T-helper 2 cell treated with Interferon-gamma antibody and Interleukin-4, amounts not matched to agents 100 ng/mL and 5 ng/mL, for 36 hours (primary cell): ENCODE results near the gene DYDC2. TPM values are rescaled to one million over a fixed set of nuclear protein-coding genes. Genes with fewer than 3 reads are reported as not detected.
"Not testable (repeated sequence)": the region's sequence is repeated elsewhere in the genome, so short reads cannot be mapped to it uniquely, and the experiment has no call there.

Source experiments
- intact Hi-C: fragments of 100-400 bp; cut with micrococcal nuclease; formaldehyde crosslinking; loops from one replicate; pipeline ENCODE4 v1.15.1; 2023
- total RNA-seq: library from RNA; stranded (reverse); gene quantifications from 2 replicates; pipeline ENCODE4 v1.2.3, GENCODE V29; 2022

The DYDC2 gene
- total RNA-seq, 1 donor from 2014 or later = not detected

DNA sequence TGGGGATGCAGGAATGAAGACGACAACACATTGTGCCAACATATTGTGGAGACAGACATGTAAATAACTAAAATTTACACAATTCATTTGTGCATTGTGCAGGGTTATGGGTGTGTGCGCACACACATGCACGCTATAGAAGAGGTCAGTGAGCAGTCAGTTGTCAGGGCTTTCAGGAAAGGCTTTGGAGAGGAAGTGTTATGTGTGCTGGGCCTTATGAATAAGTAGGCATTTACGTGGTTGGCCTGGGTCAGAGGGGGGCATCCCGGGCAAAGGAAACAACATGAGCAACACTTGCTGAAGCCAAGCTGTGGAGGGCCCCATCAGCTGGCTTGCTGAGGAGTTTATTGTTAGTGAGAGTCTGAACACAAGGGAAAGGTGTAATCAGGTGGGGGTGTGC is 55.9 kb downstream of the DYDC2 start:
- intact Hi-C loops = no loop called here

DNA sequence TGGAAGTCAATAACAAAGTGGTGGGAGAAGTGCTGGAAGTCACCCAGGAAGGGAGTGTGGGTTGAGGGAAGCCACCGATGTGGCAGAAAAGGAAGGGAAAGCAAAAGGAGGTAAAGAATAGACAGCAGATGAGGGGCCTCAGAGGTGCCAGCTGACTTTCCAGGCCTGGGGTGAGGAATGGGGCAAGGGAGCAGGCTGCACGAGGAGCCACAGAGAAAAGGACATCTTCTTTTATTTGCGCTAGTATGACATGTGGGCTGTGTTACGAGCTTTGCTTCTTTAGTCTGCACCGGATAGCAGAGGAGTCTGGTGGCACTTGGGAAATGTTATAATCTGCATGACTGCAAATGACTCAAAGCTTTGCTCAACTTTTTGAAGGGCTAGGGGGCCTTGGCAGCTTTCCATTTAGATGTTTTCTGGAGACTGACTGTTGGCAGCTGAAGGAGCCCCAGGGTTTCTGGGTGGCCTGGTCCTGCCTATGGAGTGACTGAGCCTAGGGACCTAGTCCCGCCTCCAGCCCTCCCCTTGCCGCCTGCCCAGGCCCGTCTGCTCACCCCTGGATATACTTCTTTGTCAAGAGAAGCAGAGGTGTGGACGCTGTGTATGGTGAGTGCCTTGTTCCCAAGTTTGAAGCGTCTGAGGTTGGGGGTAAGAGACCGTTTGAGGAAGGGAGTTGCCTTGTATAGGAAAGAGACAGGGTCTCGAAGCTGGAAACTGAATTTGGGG is 56.9 kb downstream of the DYDC2 start:
- intact Hi-C loops = no loop called here

DNA sequence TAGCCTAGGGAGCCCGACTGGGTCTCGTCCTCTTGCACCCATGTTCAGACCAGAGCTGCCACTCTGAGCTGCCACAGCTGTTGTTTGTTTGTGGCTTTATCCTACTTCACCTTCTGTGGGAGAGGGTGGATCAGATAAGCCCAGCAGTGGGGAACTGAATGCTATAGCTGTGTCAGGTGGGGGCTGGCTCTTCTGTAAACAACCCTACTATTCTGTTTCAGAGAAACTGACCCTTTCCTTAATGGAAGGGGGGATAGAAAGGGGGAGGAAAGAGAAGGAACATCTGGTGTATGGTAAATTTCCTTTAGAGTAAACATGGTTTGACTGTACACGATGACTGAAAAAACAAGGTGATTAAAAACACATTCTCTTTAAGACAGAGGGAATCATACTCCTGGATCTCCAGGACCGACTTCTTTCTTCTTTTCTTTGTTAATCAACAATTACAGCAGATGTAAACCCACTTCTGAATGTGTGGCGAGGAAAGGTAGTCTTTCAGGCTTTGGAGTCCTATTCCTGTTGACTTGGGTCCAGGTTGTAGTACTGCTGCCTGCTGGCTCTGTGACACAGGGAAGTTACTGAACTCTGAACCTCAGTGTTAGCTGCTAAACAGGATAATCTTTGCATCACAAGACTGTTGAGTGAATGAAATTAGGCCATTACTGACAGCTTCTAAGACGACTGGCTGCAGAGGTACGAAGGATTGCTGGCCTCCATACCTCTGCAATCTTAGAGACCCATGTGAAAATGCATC is 57.7 kb downstream of the DYDC2 start:
- intact Hi-C loops = no loop called here

DNA sequence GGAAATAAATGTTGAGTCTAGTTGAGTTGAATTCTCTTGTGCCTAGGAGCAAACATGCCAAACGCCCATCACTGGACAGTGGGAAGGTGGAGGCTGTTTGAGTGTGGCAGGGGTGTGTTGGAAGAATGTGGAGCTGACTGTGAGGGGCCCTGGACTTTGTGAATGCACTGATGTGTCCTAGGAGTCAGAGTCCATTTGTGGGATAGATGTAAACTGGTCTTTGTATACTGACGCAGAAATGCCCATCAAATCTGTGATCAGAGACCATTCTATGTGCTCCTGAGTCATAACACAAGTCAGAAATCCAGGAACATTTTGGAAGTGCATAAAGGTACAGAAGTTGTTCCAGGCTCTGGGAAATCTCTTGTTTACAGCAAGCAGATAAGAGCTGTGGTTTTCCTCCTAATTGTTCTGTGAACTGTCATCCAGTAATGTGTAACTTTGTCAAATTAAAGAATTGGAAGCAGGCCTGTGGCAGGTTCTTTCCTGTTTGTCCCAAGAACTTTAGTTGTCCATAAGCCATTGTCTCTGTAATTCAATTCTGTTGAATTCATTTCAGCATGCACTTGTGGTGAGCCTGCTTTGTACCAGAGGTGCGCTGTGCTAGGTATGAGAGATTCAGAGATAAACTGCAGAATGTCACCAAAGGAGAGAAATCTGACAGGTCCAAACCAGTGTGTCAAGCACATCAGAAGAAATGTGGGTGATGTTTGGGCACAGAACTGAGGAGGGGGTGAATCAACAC is 59.3 kb downstream of the DYDC2 start:
- intact Hi-C loops = no loop called here

DNA sequence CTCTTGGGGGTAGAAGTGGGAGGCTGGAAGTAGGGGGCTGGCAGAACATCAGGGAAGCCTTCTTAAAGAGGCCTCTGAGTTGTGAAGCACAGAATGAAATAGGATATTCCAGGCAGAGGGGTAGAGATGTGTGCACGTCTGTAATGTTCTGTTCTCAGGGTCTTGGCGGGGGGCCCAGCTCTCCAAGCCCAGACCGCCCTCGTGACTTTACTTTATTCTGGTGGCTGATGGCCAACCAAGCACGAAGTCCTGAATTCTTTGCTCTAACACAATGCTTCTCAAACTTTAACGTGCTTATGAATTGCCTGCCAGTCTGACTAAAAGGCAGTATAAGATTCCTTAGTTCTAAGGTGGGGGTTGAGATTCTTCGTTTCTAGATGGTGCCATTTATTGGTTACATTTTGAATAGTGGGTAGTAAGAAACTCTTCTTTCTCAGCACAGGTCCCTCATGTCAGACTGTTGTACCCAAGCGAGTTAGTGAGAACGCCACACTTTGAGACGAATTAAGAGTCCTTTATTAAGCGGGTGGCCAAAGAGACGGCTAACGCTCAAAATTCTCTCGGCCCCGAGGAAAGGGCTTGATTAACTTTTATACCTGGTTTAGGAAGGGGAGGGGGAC is 60.0 kb downstream of the DYDC2 start:
- intact Hi-C loops = no loop called here

DNA sequence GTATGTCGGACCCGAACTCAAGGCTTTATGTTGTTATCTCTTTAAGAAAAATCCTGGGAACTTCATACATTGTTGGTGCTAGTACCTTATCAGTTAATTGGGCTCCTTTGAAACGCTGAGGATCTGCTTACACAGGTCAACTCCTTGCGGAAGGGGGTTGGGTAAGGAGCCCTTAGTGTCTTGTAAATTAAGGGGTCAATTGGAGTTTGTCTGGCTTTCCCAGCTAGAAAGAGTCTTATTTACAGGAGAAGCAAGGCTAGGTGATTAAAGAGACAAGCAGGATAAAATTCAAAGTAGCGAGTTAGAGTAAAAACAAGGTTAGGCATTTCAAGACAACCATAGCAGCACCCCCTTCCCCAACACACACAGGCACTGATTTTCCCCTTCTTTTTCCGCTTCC is 60.7 kb downstream of the DYDC2 start:
- intact Hi-C loops = not testable (repeated sequence)

Other genes with a start within 250 kb of the DYDC2 start
- not detected in 2 replicates for gene PLAC9, start 224.1 kb upstream of the DYDC2 start, total RNA-seq
- gene ANXA11, start 151.2 kb upstream of the DYDC2 start, total RNA-seq = 231 and 244 TPM in 2 replicates
- gene MAT1A, start 67.1 kb upstream of the DYDC2 start, total RNA-seq = not detected in 2 replicates
- not detected in 2 replicates for gene DYDC1, start within 50 bp of the DYDC2 start, total RNA-seq
- gene PRXL2A, start 51.8 kb downstream of the DYDC2 start, total RNA-seq = 8.5 and 11.5 TPM in 2 replicates
- 118 and 119 TPM in 2 replicates for gene TSPAN14, start 97.5 kb downstream of the DYDC2 start, total RNA-seq
- 0.07 and 0.14 TPM in 2 replicates for gene SH2D4B, start 181.1 kb downstream of the DYDC2 start, total RNA-seq